ENCODE measurements around the gene AATK. TPM values are rescaled to one million over a fixed set of nuclear protein-coding genes. Genes with fewer than 3 reads are reported as not detected.

Gene AATK
- total and polyA plus RNA-seq, 4 donors, result 2.9 to 15.1 (median 9.1) TPM

GRCh38 chr17:81100668-81101067 is 65.4 kb downstream of the AATK start:
- Histone ChIP-seq H3K36me3 (ENCODE audit: control insufficient read depth in 1 of 2, insufficient read depth in 2 of 2, low read length in 1 of 2) (no peaks in the 10 kb centered on the region), H3K27me3 (ENCODE audit: control insufficient read depth in 1 of 2, insufficient read depth in 2 of 2, low read length in 1 of 2) (no peaks in the 10 kb centered on the region), H3K27ac (ENCODE audit: low read depth in 1 of 2, low read length in 2 of 2) (no peak overlapping the region), H3K4me1 (ENCODE audit: control insufficient read depth in 1 of 2, insufficient read depth in 2 of 2, low read length in 2 of 2) (no peaks in the 10 kb centered on the region), H3K4me3 (ENCODE audit: low read length in 2 of 2) (no peak overlapping the region), H3K9me3 (ENCODE audit: control insufficient read depth, low read length) (no peaks in the 10 kb centered on the region)
- ATAC-seq (ENCODE audit: low FRiP score) (no peak), DNase-seq (no peak)
- intact Hi-C loops (cut with DNase I), result loop anchor here (1.0 to 5.0 kb wide), 5 partner anchors 63 to 111 kb away; partner anchors contain the start of genes BAIAP2 (in 1 of the 2) and CHMP6 (in 1 of the 2)
- 93 to 94% methylated on average over 10 of the region's 10 CpGs for WGBS, 2 donors

DNA sequence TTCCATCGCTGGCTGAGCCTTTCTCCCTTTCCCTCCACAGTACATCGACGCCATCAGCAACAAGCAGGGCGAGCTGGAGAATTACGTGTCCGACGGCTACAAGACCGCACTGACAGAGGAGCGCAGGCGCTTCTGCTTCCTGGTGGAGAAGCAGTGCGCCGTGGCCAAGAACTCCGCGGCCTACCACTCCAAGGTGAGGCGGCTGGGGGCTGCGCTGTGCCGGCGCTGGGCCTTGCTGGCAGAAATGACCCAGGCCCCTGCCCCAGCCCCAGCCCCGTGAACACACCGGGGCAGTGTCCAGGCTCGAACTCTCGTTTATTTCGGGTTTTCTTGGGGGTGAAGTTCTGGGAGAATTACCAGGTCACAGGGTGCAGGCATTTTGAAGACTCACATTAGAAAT is 66.1 kb downstream of the AATK start:
- WGBS, 2 donors, result 97 to 98% methylated on average over 23 of the region's 23 CpGs
- Histone ChIP-seq H3K27ac (ENCODE audit: low read depth in 1 of 2, low read length in 2 of 2) (no peak overlapping the region), H3K27me3 (ENCODE audit: control insufficient read depth in 1 of 2, insufficient read depth in 2 of 2, low read length in 1 of 2) (no peaks in the 10 kb centered on the region), H3K36me3 (ENCODE audit: control insufficient read depth in 1 of 2, insufficient read depth in 2 of 2, low read length in 1 of 2) (no peaks in the 10 kb centered on the region), H3K4me3 (ENCODE audit: low read length in 2 of 2) (no peak overlapping the region), H3K9me3 (ENCODE audit: control insufficient read depth, low read length) (no peaks in the 10 kb centered on the region), H3K4me1 (ENCODE audit: control insufficient read depth in 1 of 2, insufficient read depth in 2 of 2, low read length in 2 of 2) (no peaks in the 10 kb centered on the region)
- intact Hi-C loops (cut with DNase I), result loop anchor here (2.0 to 5.0 kb wide), 3 partner anchors 63 to 109 kb away; partner anchors contain the start of genes BAIAP2 (in 1 of the 2) and CHMP6 (in 1 of the 2)
- DNase-seq, result no peak
- ATAC-seq (ENCODE audit: low FRiP score), result no peak

- no peak overlapping the region for H3K27ac ChIP-seq (ENCODE audit: low read depth in 1 of 2, low read length in 2 of 2)
- H3K36me3 ChIP-seq (ENCODE audit: control insufficient read depth in 1 of 2, insufficient read depth in 2 of 2, low read length in 1 of 2), result no peaks in the 10 kb centered on the region
- ATAC-seq (ENCODE audit: low FRiP score), result no peak
- no peaks in the 10 kb centered on the region for H3K9me3 ChIP-seq (ENCODE audit: control insufficient read depth, low read length)
- no peaks in the 10 kb centered on the region for H3K4me1 ChIP-seq (ENCODE audit: control insufficient read depth in 1 of 2, insufficient read depth in 2 of 2, low read length in 2 of 2)
- 84 to 85% methylated on average over 13 of the region's 13 CpGs for WGBS, 2 donors
- no peak overlapping the region for H3K4me3 ChIP-seq (ENCODE audit: low read length in 2 of 2)
- intact Hi-C loops (cut with DNase I), result no loop called here
- DNase-seq, result peak in 1 of 2 donors; percentile 84
- H3K27me3 ChIP-seq (ENCODE audit: control insufficient read depth in 1 of 2, insufficient read depth in 2 of 2, low read length in 1 of 2), result no peaks in the 10 kb centered on the region
These were observed 68.1 kb downstream of the AATK start for GRCh38 chr17:81097943-81098308.

DNA sequence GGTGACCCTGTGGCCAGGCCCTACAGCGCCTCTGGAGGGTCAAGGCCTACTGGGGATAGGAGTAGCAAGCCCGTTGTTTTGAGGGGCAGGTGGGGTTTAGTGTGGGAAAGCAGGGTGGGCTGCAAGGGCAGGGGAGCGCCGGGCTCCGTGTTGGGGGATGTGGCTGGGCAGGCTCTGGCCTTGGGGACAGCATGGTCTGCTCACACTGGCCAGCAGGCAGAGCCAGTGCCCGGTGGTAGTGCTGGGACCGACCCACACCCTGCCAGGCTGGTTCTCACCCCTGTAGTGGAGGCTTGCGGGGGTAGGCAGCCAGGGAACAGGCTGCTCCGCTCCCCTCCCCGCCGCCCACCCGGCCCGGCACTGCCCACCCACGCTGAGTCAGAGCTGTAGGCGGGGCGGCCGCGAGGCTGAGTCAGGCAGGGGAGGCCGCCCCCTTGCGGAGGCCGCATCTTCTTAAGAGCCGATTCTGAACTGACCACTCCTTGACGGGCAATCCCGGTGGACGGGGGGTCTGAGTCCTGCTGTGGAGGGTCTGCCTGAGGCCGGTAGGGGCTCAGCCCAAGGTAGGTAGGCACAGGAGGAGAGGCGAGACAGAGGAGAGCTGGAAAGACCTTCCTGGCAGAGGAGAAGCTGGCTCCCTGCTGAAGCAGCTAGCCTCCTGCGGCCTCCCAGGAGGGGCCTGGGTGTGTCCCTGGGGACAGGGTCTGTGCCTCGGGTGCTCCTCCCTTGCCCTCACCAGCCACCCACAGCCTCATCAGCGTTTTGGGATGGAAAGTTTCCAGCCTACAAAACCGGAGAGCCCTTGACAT is 68.7 kb downstream of the AATK start:
- Histone ChIP-seq H3K9me3 (ENCODE audit: control insufficient read depth, low read length) (no peaks in the 10 kb centered on the region), H3K27me3 (ENCODE audit: control insufficient read depth in 1 of 2, insufficient read depth in 2 of 2, low read length in 1 of 2) (no peaks in the 10 kb centered on the region), H3K36me3 (ENCODE audit: control insufficient read depth in 1 of 2, insufficient read depth in 2 of 2, low read length in 1 of 2) (no peaks in the 10 kb centered on the region), H3K4me1 (ENCODE audit: control insufficient read depth in 1 of 2, insufficient read depth in 2 of 2, low read length in 2 of 2) (no peaks in the 10 kb centered on the region), H3K4me3 (ENCODE audit: low read length in 2 of 2) (no peak overlapping the region), H3K27ac (ENCODE audit: low read depth in 1 of 2, low read length in 2 of 2) (no peak overlapping the region)
- DNase-seq (peak; percentile 89 to 95), ATAC-seq (ENCODE audit: low FRiP score) (peak; percentile 80)
- intact Hi-C loops (cut with DNase I), result no loop called here
- 15 to 16% methylated on average over 31 of the region's 31 CpGs for WGBS, 2 donors

- H3K27me3 ChIP-seq (ENCODE audit: control insufficient read depth in 1 of 2, insufficient read depth in 2 of 2, low read length in 1 of 2), result no peaks in the 10 kb centered on the region
- DNase-seq, result no peak
- no peaks in the 10 kb centered on the region for H3K4me1 ChIP-seq (ENCODE audit: control insufficient read depth in 1 of 2, insufficient read depth in 2 of 2, low read length in 2 of 2)
- intact Hi-C loops (cut with DNase I), result no loop called here
- H3K9me3 ChIP-seq (ENCODE audit: control insufficient read depth, low read length), result no peaks in the 10 kb centered on the region
- WGBS, 2 donors, result 94 to 95% methylated on average over 7 of the region's 7 CpGs
- no peak overlapping the region for H3K27ac ChIP-seq (ENCODE audit: low read depth in 1 of 2, low read length in 2 of 2)
- no peak for ATAC-seq (ENCODE audit: low FRiP score)
- H3K36me3 ChIP-seq (ENCODE audit: control insufficient read depth in 1 of 2, insufficient read depth in 2 of 2, low read length in 1 of 2), result no peaks in the 10 kb centered on the region
- no peak overlapping the region for H3K4me3 ChIP-seq (ENCODE audit: low read length in 2 of 2)
These were observed 69.3 kb downstream of the AATK start for GRCh38 chr17:81096741-81097133.

- H3K4me3 ChIP-seq (ENCODE audit: low read length in 2 of 2), result no peak overlapping the region
- H3K36me3 ChIP-seq (ENCODE audit: control insufficient read depth in 1 of 2, insufficient read depth in 2 of 2, low read length in 1 of 2), result no peaks in the 10 kb centered on the region
- no peaks in the 10 kb centered on the region for H3K9me3 ChIP-seq (ENCODE audit: control insufficient read depth, low read length)
- ATAC-seq (ENCODE audit: low FRiP score), result no peak
- DNase-seq, result no peak
- H3K4me1 ChIP-seq (ENCODE audit: control insufficient read depth in 1 of 2, insufficient read depth in 2 of 2, low read length in 2 of 2), result no peaks in the 10 kb centered on the region
- intact Hi-C loops (cut with DNase I), result no loop called here
- no peak overlapping the region for H3K27ac ChIP-seq (ENCODE audit: low read depth in 1 of 2, low read length in 2 of 2)
- 63 to 66% methylated on average over 13 of the region's 13 CpGs for WGBS, 2 donors
- no peaks in the 10 kb centered on the region for H3K27me3 ChIP-seq (ENCODE audit: control insufficient read depth in 1 of 2, insufficient read depth in 2 of 2, low read length in 1 of 2)
These were observed 70.6 kb downstream of the AATK start for GRCh38 chr17:81095383-81095762.

DNA sequence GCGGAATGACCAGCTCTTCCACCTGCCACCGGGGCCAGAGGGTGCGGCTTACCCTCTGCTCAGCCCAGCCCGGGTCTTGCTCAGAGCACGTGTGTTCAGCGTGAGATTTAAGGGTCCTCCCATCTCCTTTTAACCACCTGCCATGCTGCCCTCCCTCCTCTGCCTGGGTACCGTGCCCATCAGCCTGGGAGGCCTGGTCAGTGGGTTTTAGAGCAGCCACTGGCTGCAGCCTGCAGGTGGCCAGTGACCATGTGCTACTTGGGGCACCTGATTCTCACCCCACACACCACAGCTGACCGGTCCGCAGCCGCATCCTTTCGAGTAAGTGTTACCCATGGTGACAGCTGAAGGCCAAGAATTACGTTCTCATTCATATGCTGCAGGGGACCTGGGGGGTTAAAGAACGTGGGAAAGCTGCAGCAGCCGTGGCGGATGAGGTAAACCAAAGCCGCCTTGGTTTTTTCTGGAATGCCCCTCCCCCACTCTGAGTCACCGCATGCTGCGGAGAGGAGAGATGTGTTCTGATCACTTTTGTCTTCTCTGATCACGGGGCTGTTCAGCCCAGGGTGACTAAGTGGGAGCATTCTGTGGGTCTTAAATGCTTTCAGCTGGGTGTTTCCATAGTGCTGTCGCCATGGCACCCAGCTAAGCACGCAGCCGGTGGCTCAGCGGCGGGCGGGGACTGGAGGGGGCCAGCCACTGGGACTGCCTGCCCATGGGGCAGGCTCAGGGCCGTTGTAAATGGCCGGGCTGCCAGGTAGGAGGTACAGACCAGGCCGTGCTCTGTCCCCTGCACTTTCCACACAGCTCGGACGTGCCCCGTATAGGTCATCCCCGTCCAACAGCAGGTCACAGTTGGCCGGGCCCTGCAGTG is 71.3 kb downstream of the AATK start:
- Histone ChIP-seq H3K4me1 (ENCODE audit: control insufficient read depth in 1 of 2, insufficient read depth in 2 of 2, low read length in 2 of 2) (no peaks in the 10 kb centered on the region), H3K4me3 (ENCODE audit: low read length in 2 of 2) (no peak overlapping the region), H3K9me3 (ENCODE audit: control insufficient read depth, low read length) (no peaks in the 10 kb centered on the region), H3K27me3 (ENCODE audit: control insufficient read depth in 1 of 2, insufficient read depth in 2 of 2, low read length in 1 of 2) (no peaks in the 10 kb centered on the region), H3K36me3 (ENCODE audit: control insufficient read depth in 1 of 2, insufficient read depth in 2 of 2, low read length in 1 of 2) (no peaks in the 10 kb centered on the region), H3K27ac (ENCODE audit: low read depth in 1 of 2, low read length in 2 of 2) (no peak overlapping the region)
- 23 to 30% methylated on average over 33 of the region's 33 CpGs for WGBS, 2 donors
- DNase-seq (peak; percentile 86 to 93), ATAC-seq (ENCODE audit: low FRiP score) (peak; percentile 66)
- intact Hi-C loops (cut with DNase I), result no loop called here

- no peaks in the 10 kb centered on the region for H3K4me1 ChIP-seq (ENCODE audit: control insufficient read depth in 1 of 2, insufficient read depth in 2 of 2, low read length in 2 of 2)
- H3K36me3 ChIP-seq (ENCODE audit: control insufficient read depth in 1 of 2, insufficient read depth in 2 of 2, low read length in 1 of 2), result no peaks in the 10 kb centered on the region
- DNase-seq (no peak), ATAC-seq (ENCODE audit: low FRiP score) (no peak)
- no peak overlapping the region for H3K4me3 ChIP-seq (ENCODE audit: low read length in 2 of 2)
- H3K9me3 ChIP-seq (ENCODE audit: control insufficient read depth, low read length), result no peaks in the 10 kb centered on the region
- no peak overlapping the region for H3K27ac ChIP-seq (ENCODE audit: low read depth in 1 of 2, low read length in 2 of 2)
- intact Hi-C loops (cut with DNase I), result no loop called here
- H3K27me3 ChIP-seq (ENCODE audit: control insufficient read depth in 1 of 2, insufficient read depth in 2 of 2, low read length in 1 of 2), result no peaks in the 10 kb centered on the region
- WGBS, 2 donors, result 83 to 85% methylated on average over 21 of the region's 21 CpGs
These were observed 72.2 kb downstream of the AATK start for GRCh38 chr17:81093619-81094508.

Measured in aorta (tissue), 5 donors.